Measurements from ENCODE around the gene CRISP1. TPM values are rescaled to one million over a fixed set of nuclear protein-coding genes. Genes with fewer than 3 reads are reported as not detected.

Gene CRISP1
- polyA plus RNA-seq, 1 of the 3 experiments (the other 2 are of a cell fraction) = not detected

GRCh38 chr6:49856282-49856681, 10.1 kb downstream of the CRISP1 start:
- CTCF ChIA-PET = no interaction called here

GRCh38 chr6:49855221-49855620, 11.1 kb downstream of the CRISP1 start:
- Histone ChIP-seq H3K36me3 (replicated peaks in 1 of 2; ENCODE audit: control insufficient read depth in 1 of 2, insufficient read depth in 2 of 2, low read length in 1 of 2) (no peaks in the 10 kb centered on the region), H3K4me1 (ENCODE audit: control insufficient read depth in 1 of 2, insufficient read depth in 2 of 2, low read depth in 1 of 2, low read length in 1 of 2) (no peaks in the 10 kb centered on the region), H2AFZ (ENCODE audit: low read depth) (no peak overlapping the region), H3K9me3 (no peaks in the 10 kb centered on the region), H3K27ac (ENCODE audit: low read depth in 2 of 2, low read length in 1 of 2) (no peak overlapping the region), H4K20me1 (ENCODE audit: insufficient read depth) (no peaks in the 10 kb centered on the region), H3K27me3 (ENCODE audit: insufficient read depth) (no peaks in the 10 kb centered on the region), H3K4me2 (no peak overlapping the region), H3K4me3 (ENCODE audit: low read depth in 2 of 2, low read length in 1 of 2) (no peak overlapping the region), H3F3A (replicated peaks; ENCODE audit: insufficient read depth) (no peaks in the 10 kb centered on the region), H3K9ac (no peak overlapping the region), H3K9me2 (no peaks in the 10 kb centered on the region), H3K79me2 (ENCODE audit: insufficient read depth) (no peaks in the 10 kb centered on the region)
- TF ChIP-seq JUND (IDR thresholded peaks at IDR 0.05) = no peak
- no peak for TF ChIP-seq FOXJ3 (CRISPR knock-in tag; IDR thresholded peaks at IDR 0.05)
- no peak for TF ChIP-seq SMC3 (IDR thresholded peaks at IDR 0.05; ENCODE audit: low read depth, low read length)
- TF ChIP-seq TAF1 (IDR thresholded peaks at IDR 0.05; ENCODE audit: borderline replicate concordance, low read depth, low read length) = no peak
- TF ChIP-seq RCOR1 (IDR thresholded peaks at IDR 0.05; ENCODE audit: low read length) = no peak
- TF ChIP-seq NRF1 (IDR thresholded peaks at IDR 0.05; ENCODE audit: low read depth, low read length) = no peak
- no peak for TF ChIP-seq MEF2A (IDR thresholded peaks at IDR 0.05; ENCODE audit: borderline replicate concordance, low read depth)
- TF ChIP-seq CHD2 (IDR thresholded peaks at IDR 0.05; ENCODE audit: low read length, partially characterized antibody) = no peak
- no peak for TF ChIP-seq EZH2phosphoT487 (IDR thresholded peaks at IDR 0.05; ENCODE audit: borderline replicate concordance, low read depth)
- no peak for TF ChIP-seq TCF12 (IDR thresholded peaks at IDR 0.05)
- TF ChIP-seq USF1 (IDR thresholded peaks at IDR 0.05; ENCODE audit: borderline replicate concordance, low read depth) = no peak
- TF ChIP-seq ELF1 (IDR thresholded peaks at IDR 0.05) = no peak
- no peak for TF ChIP-seq TEAD4 (IDR thresholded peaks at IDR 0.05; ENCODE audit: borderline replicate concordance, insufficient read depth)
- POLR2A ChIA-PET = no interaction called here
- no peak for DNase-seq
- 6% methylated on average over 4 of the region's 4 CpGs for WGBS (ENCODE audit: low lambda C conversion rate)
- CTCF ChIA-PET = interaction anchor here (0.8 kb wide), 1 partner anchor 323 kb away, joined by 4 read pairs; no protein-coding TSS in a partner anchor

More at GRCh38 chr6:49856282-49856681, 10.1 kb downstream of the CRISP1 start:
- WGBS (ENCODE audit: low lambda C conversion rate) = 4% methylated on average over 2 of the region's 2 CpGs
- Histone ChIP-seq H3K36me3 (replicated peaks in 1 of 2; ENCODE audit: control insufficient read depth in 1 of 2, insufficient read depth in 2 of 2, low read length in 1 of 2) (no peaks in the 10 kb centered on the region), H3K9me2 (no peaks in the 10 kb centered on the region), H4K20me1 (ENCODE audit: insufficient read depth) (no peaks in the 10 kb centered on the region), H3F3A (replicated peaks; ENCODE audit: insufficient read depth) (no peaks in the 10 kb centered on the region), H3K27ac (ENCODE audit: low read depth in 2 of 2, low read length in 1 of 2) (no peak overlapping the region), H3K4me2 (no peak overlapping the region), H2AFZ (ENCODE audit: low read depth) (no peak overlapping the region), H3K9ac (no peak overlapping the region), H3K4me3 (ENCODE audit: low read depth in 2 of 2, low read length in 1 of 2) (no peak overlapping the region), H3K27me3 (ENCODE audit: insufficient read depth) (no peaks in the 10 kb centered on the region), H3K9me3 (no peaks in the 10 kb centered on the region), H3K79me2 (ENCODE audit: insufficient read depth) (no peaks in the 10 kb centered on the region), H3K4me1 (ENCODE audit: control insufficient read depth in 1 of 2, insufficient read depth in 2 of 2, low read depth in 1 of 2, low read length in 1 of 2) (no peaks in the 10 kb centered on the region)
- POLR2A ChIA-PET = no interaction called here
- DNase-seq = no peak
- no peak for TF ChIP-seq JUND (IDR thresholded peaks at IDR 0.05)
- TF ChIP-seq SMC3 (IDR thresholded peaks at IDR 0.05; ENCODE audit: low read depth, low read length) = no peak
- no peak for TF ChIP-seq FOXJ3 (CRISPR knock-in tag; IDR thresholded peaks at IDR 0.05)
- TF ChIP-seq MEF2A (IDR thresholded peaks at IDR 0.05; ENCODE audit: borderline replicate concordance, low read depth) = no peak
- no peak for TF ChIP-seq MXI1 (IDR thresholded peaks at IDR 0.05; ENCODE audit: low read depth, low read length)
- TF ChIP-seq RCOR1 (IDR thresholded peaks at IDR 0.05; ENCODE audit: low read length) = no peak
- TF ChIP-seq CTCF (IDR thresholded peaks at IDR 0.05) = no peak
- no peak for TF ChIP-seq NFIC (IDR thresholded peaks at IDR 0.05; ENCODE audit: borderline replicate concordance)
- TF ChIP-seq FOXM1 (IDR thresholded peaks at IDR 0.05; ENCODE audit: low read depth) = no peak
- no peak for TF ChIP-seq RFX5 (IDR thresholded peaks at IDR 0.05; ENCODE audit: low read length)
- no peak for TF ChIP-seq EZH2phosphoT487 (IDR thresholded peaks at IDR 0.05; ENCODE audit: borderline replicate concordance, low read depth)
- no peak for TF ChIP-seq SIN3A (IDR thresholded peaks at IDR 0.05; ENCODE audit: borderline replicate concordance, low read depth, low read length)
- TF ChIP-seq RXRA (IDR thresholded peaks at IDR 0.05; ENCODE audit: borderline replicate concordance, low read depth) = no peak
- TF ChIP-seq, protein P1, sequence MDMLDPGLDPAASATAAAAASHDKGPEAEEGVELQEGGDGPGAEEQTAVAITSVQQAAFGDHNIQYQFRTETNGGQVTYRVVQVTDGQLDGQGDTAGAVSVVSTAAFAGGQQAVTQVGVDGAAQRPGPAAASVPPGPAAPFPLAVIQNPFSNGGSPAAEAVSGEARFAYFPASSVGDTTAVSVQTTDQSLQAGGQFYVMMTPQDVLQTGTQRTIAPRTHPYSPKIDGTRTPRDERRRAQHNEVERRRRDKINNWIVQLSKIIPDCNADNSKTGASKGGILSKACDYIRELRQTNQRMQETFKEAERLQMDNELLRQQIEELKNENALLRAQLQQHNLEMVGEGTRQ (IDR thresholded peaks at IDR 0.05; ENCODE audit: borderline replicate concordance, low read depth, low read length) = no peak
- no peak for TF ChIP-seq TAF1 (IDR thresholded peaks at IDR 0.05; ENCODE audit: borderline replicate concordance, low read depth, low read length)
- TF ChIP-seq TEAD4 (IDR thresholded peaks at IDR 0.05; ENCODE audit: borderline replicate concordance, insufficient read depth) = no peak
- TF ChIP-seq YY1 (IDR thresholded peaks at IDR 0.05; ENCODE audit: low read depth) = no peak
